ENCODE measurements around the gene SPP2.

GRCh38 chr2:234098681-234099080 is 48.2 kb downstream of the SPP2 start:
- no peak for TF ChIP-seq ELF4 (IDR thresholded peaks at IDR 0.05)
- no peak for TF ChIP-seq HDGF (IDR thresholded peaks at IDR 0.05; ENCODE audit: borderline replicate concordance)
- no peak for TF ChIP-seq BHLHE40 (IDR thresholded peaks at IDR 0.05; ENCODE audit: borderline replicate concordance)
- no peak for TF ChIP-seq SP1 (IDR thresholded peaks at IDR 0.05)
- TF ChIP-seq TARDBP (IDR thresholded peaks at IDR 0.05): no peak
- no peak for TF ChIP-seq PKNOX1 (IDR thresholded peaks at IDR 0.05)
- no peak for TF ChIP-seq SUZ12 (IDR thresholded peaks at IDR 0.05)

Data from HEK293T (cell line).